ELR (cell line): ENCODE results near the gene DCC.
"Not testable (repeated sequence)": the region's sequence is repeated elsewhere in the genome, so short reads cannot be mapped to it uniquely, and the experiment has no call there.

Experiments used
- DNase-seq: peaks from one replicate; pipeline ENCODE4 v3.0.0-alpha.2; 2015; ENCODE audit warnings: low read depth

The DCC gene

GRCh38 chr18:52352920-52353319 is 12.9 kb downstream of the DCC start:
- no peak for DNase-seq

GRCh38 chr18:52353589-52353988 is 13.6 kb downstream of the DCC start:
- DNase-seq, result no peak

GRCh38 chr18:52363861-52364260 is 23.9 kb downstream of the DCC start:
- no peak for DNase-seq

- not testable (repeated sequence) for DNase-seq
These were observed 26.9 kb downstream of the DCC start for GRCh38 chr18:52366851-52367250.

GRCh38 chr18:52367953-52368742 is 28.2 kb downstream of the DCC start:
- no peak for DNase-seq

GRCh38 chr18:52370841-52371240 is 30.8 kb downstream of the DCC start:
- DNase-seq, result no peak

GRCh38 chr18:52376104-52376503 is 36.1 kb downstream of the DCC start:
- DNase-seq, result no peak

GRCh38 chr18:52377094-52377493 is 37.1 kb downstream of the DCC start:
- DNase-seq, result no peak

GRCh38 chr18:52386306-52386705 is 46.3 kb downstream of the DCC start:
- no peak for DNase-seq

GRCh38 chr18:52387175-52387574 is 47.2 kb downstream of the DCC start:
- no peak for DNase-seq

- DNase-seq, result no peak
These were observed 52.0 kb downstream of the DCC start for GRCh38 chr18:52391810-52392559.

- no peak for DNase-seq
These were observed 54.6 kb downstream of the DCC start for GRCh38 chr18:52394602-52395001.

- DNase-seq, result no peak
These were observed 55.3 kb downstream of the DCC start for GRCh38 chr18:52395146-52395852.

GRCh38 chr18:52401236-52401635 is 61.2 kb downstream of the DCC start:
- DNase-seq, result no peak

- DNase-seq, result no peak
These were observed 62.8 kb downstream of the DCC start for GRCh38 chr18:52402814-52403213.

GRCh38 chr18:52403291-52404021 is 63.5 kb downstream of the DCC start:
- DNase-seq, result no peak

GRCh38 chr18:52408800-52409302 is 68.9 kb downstream of the DCC start:
- no peak for DNase-seq

- DNase-seq, result no peak
These were observed 69.7 kb downstream of the DCC start for GRCh38 chr18:52409727-52410126.

GRCh38 chr18:52415131-52415530 is 75.1 kb downstream of the DCC start:
- no peak for DNase-seq

GRCh38 chr18:52422985-52423601 is 83.1 kb downstream of the DCC start:
- no peak for DNase-seq

- DNase-seq, result no peak
These were observed 86.0 kb downstream of the DCC start for GRCh38 chr18:52426041-52426440.

GRCh38 chr18:52426462-52426861 is 86.5 kb downstream of the DCC start:
- DNase-seq, result no peak
